A549 (cell line): ENCODE results near the gene RGL4.

Experiments used
- CTCF ChIP-seq: fragments of >200 bp; sonication (Bioruptor Twin); formaldehyde crosslinking; IDR thresholded peaks from 3 replicates; pipeline ENCODE4 v1.5.1; 2016
- JUN ChIP-seq, 2 experiments: fragments of >200 bp; sonication (Bioruptor Twin); formaldehyde crosslinking; IDR thresholded peaks; 2 replicates in 1 of 2; 3 replicates in 1 of 2; pipeline ENCODE4 v1.6.1; 2016 to 2017
- MAZ ChIP-seq: fragments of 150-350 bp; IDR thresholded peaks from 2 replicates; pipeline ENCODE4 v1.6.1; 2014; ENCODE audit warnings: antibody characterized with exemption, low read depth, low read length, borderline replicate concordance
- PHF8 ChIP-seq: fragments of 200-600 bp; sonication (generic); IDR thresholded peaks from 2 replicates; pipeline ENCODE4 v1.6.1; 2016; ENCODE audit warnings: low read depth, mild to moderate bottlenecking, antibody characterized with exemption, moderate library complexity, borderline replicate concordance
- POLR2A ChIP-seq: IDR thresholded peaks from 2 replicates; pipeline ENCODE4 v1.6.1; 2012; ENCODE audit warnings: mild to moderate bottlenecking, low read length
- POLR2AphosphoS2 ChIP-seq: conservative IDR thresholded peaks from 2 replicates; pipeline ENCODE4 v1.6.1; 2012; ENCODE audit warnings: low read length, improper control_type of control experiment, inconsistent platforms
- RAD21 ChIP-seq, 2 experiments: fragments of >200 bp in 1 of 2; sonication (Bioruptor Twin) in 1 of 2; formaldehyde crosslinking in 1 of 2; IDR thresholded peaks in 1 of 2; conservative IDR thresholded peaks in 1 of 2; 2 replicates in 1 of 2; 3 replicates in 1 of 2; pipeline ENCODE4 v1.6.1; 2012 to 2018; ENCODE audit warnings: inconsistent platforms in 1 of 2
- RNF2 ChIP-seq: fragments of 200-600 bp; sonication (generic); IDR thresholded peaks from 2 replicates; pipeline ENCODE4 v1.6.1; 2016; ENCODE audit warnings: low read depth, mild to moderate bottlenecking, antibody characterized with exemption, moderate library complexity, borderline replicate concordance
- SREBF2 ChIP-seq: fragments of 450-650 bp; IDR thresholded peaks from 2 replicates; pipeline ENCODE4 v1.6.1; 2014; ENCODE audit warnings: mild to moderate bottlenecking, moderate library complexity
- USF2 ChIP-seq: fragments of 450-650 bp; IDR thresholded peaks from 2 replicates; pipeline ENCODE4 v1.6.1; 2014; ENCODE audit warnings: antibody characterized with exemption

DNA sequence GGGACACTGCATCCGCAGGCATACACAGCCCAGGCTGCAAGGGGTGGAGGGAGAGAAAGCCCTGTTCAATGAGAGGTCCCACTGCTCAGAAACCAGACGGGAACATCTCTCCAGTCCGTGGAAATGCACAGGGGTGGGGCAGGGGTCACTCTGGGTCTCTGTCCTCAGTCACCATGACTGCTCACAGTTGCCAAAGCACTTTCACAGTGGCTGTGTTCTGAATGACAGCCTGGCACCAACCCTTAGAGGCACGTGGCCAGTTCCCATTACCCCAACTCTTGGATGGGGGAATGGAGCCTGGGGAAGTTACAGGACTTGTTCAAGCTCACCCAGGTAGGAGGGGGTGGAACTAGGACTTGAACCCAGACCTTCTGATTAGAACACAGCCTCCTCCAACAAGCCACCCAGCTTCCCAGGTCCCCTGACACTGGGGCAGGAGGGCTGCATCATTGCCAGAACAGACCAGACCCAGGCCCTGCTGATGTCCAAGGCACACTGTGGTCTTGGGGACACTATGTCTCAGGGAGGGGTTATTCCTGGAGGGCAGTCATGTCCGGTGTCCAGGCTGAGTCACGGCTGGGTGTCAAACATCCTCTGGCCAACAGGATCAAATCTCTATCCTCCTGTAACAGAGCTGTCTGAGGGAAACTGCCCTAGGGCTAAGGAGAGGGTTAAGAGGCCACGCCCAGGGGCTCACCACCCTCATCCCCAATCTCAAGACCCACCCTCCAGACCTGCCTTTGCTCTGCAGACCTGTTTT lies 51.9 kb downstream of the RGL4 start:
- TF ChIP-seq CTCF (no peak), POLR2AphosphoS2 (no peak), POLR2A (no peak), MAZ (no peak), USF2 (no peak), JUN (IDR thresholded peaks at IDR 0.05) (no peak), RNF2 (no peak), RAD21 (conservative IDR thresholded peaks at IDR 0.05 in 1 of 2, IDR thresholded peaks at IDR 0.05 in 1 of 2) (no peak), SREBF2 (no peak), PHF8 (no peak)
